ENCODE results near the gene EGFLAM.

EGFLAM gene

GRCh38 chr5:38258319-38259061, at the start of gene EGFLAM:
TSS of gene EGFLAM (plus strand) at chr5:38258559. CDS start at chr5:38258755, 196 bp downstream.
- DNase-seq, result no peak

GRCh38 chr5:38208782-38209378, 49.5 kb upstream of the EGFLAM start:
- no peak for DNase-seq

GRCh38 chr5:38210676-38211353, 47.5 kb upstream of the EGFLAM start:
- no peak for DNase-seq

GRCh38 chr5:38211354-38211710, 47.0 kb upstream of the EGFLAM start:
- no peak for DNase-seq

GRCh38 chr5:38212307-38212706, 46.1 kb upstream of the EGFLAM start:
- no peak for DNase-seq

- DNase-seq, result no peak
Observed at GRCh38 chr5:38226091-38226490, 32.3 kb upstream of the EGFLAM start.

GRCh38 chr5:38228914-38229313, 29.4 kb upstream of the EGFLAM start:
- DNase-seq, result no peak

- no peak for DNase-seq
Observed at GRCh38 chr5:38234737-38235136, 23.6 kb upstream of the EGFLAM start.

GRCh38 chr5:38237681-38238080, 20.7 kb upstream of the EGFLAM start:
- DNase-seq, result no peak

GRCh38 chr5:38240212-38240611, 18.1 kb upstream of the EGFLAM start:
- DNase-seq, result no peak

- DNase-seq, result no peak
Observed at GRCh38 chr5:38241655-38242054, 16.7 kb upstream of the EGFLAM start.

- DNase-seq, result no peak
Observed at GRCh38 chr5:38245307-38245706, 13.1 kb upstream of the EGFLAM start.

GRCh38 chr5:38249301-38249700, 9.1 kb upstream of the EGFLAM start:
- DNase-seq, result no peak

GRCh38 chr5:38249812-38250211, 8.5 kb upstream of the EGFLAM start:
- no peak for DNase-seq

- DNase-seq, result no peak
Observed at GRCh38 chr5:38250763-38251448, 7.5 kb upstream of the EGFLAM start.

GRCh38 chr5:38253759-38254158, 4.6 kb upstream of the EGFLAM start:
- no peak for DNase-seq

- DNase-seq, result no peak
Observed at GRCh38 chr5:38257308-38258041, 884 bp upstream of the EGFLAM start.

- DNase-seq, result no peak
Observed at GRCh38 chr5:38258042-38258318, 379 bp upstream of the EGFLAM start.

- no peak for DNase-seq
Observed at GRCh38 chr5:38259062-38259808, 876 bp downstream of the EGFLAM start.

- no peak for DNase-seq
Observed at GRCh38 chr5:38259809-38260160, 1.4 kb downstream of the EGFLAM start.

GRCh38 chr5:38263983-38264382, 5.6 kb downstream of the EGFLAM start:
- no peak for DNase-seq

GRCh38 chr5:38265546-38266179, 7.3 kb downstream of the EGFLAM start:
- peak; percentile 36 for DNase-seq
